Right lobe of liver (tissue), 6 donors: ENCODE data around the gene DEPDC7. TPM values are rescaled to one million over a fixed set of nuclear protein-coding genes. Genes with fewer than 3 reads are reported as not detected.
"Not testable (repeated sequence)": the region's sequence is repeated elsewhere in the genome, so short reads cannot be mapped to it uniquely, and the experiment has no call there.

ENCODE experiments used
- ATAC-seq, 4 donors: fragments of 200-7000 bp; cut with Tn5 transposase; one replicate each; pipeline ENCODE4 v1.9.1; 2020; ENCODE audit warnings: mild to moderate bottlenecking in 4 of 4, moderate library complexity in 4 of 4
- DNase-seq, 3 donors: peaks; one replicate each; pipeline ENCODE4 v3.0.0-alpha.2; 2020
- H3K27ac ChIP-seq, 3 donors: fragments of 200-600 bp; one replicate each; pipeline ENCODE4 v1.8.0; 2022
- H3K27me3 ChIP-seq, 2 donors: fragments of 200-600 bp; one replicate each; pipeline ENCODE4 v1.8.0; 2022
- H3K36me3 ChIP-seq, 4 donors: fragments of 200-600 bp; sonication (generic) in 1 of 4; one replicate each; pipeline versions ENCODE4 v1.5.1 to v1.8.0; 2017 to 2022; ENCODE audit warnings: control low read depth in 1 of 4
- H3K4me1 ChIP-seq, 4 donors: fragments of 200-600 bp; sonication (generic) in 1 of 4; one replicate each; pipeline versions ENCODE4 v1.5.1 to v1.8.0; 2017 to 2022; ENCODE audit warnings: control low read depth in 1 of 4
- H3K4me3 ChIP-seq, 3 donors: fragments of 200-600 bp; one replicate each; pipeline ENCODE4 v1.8.0; 2022
- H3K9me3 ChIP-seq, 4 donors: fragments of 200-600 bp; sonication (generic) in 1 of 4; one replicate each; pipeline versions ENCODE4 v1.5.1 to v1.8.0; 2017 to 2022; ENCODE audit warnings: control low read depth in 1 of 4
- CTCF ChIP-seq, 4 donors: fragments of 200-600 bp in 3 of 4; fragments of 450-650 bp in 1 of 4; IDR thresholded peaks; one replicate each; pipeline versions ENCODE4 v1.5.1 to v1.8.0; 2016 to 2022; ENCODE audit warnings: antibody characterized with exemption in 4 of 4, mild to moderate bottlenecking in 2 of 4
- POLR2A ChIP-seq: fragments of 450-650 bp; IDR thresholded peaks from one replicate; pipeline ENCODE4 v1.6.1; 2017; ENCODE audit warnings: antibody characterized with exemption, mild to moderate bottlenecking
- WGBS: methylation state at CpG from one replicate; pipeline ENCODE4 v1.1.6; 2018; ENCODE audit warnings: low coverage, low lambda C conversion rate; ENCODE audit not compliant: insufficient coverage; ENCODE audit errors: missing lambda C conversion rate; 5-methylcytosine and 5-hydroxymethylcytosine counted together
- intact Hi-C, 2 donors: fragments of 100-400 bp; cut with DNase I; formaldehyde crosslinking; loops; one replicate each; pipeline versions ENCODE4 v1.11.2 to v1.14.1; 2022
- total RNA-seq, 6 experiments: library from RNA; depleted of rRNA in 2 of 6; stranded (reverse); fragments of >200 nt in 2 of 6; fragmentation: NEBNext Ultra II Directional in 3 of 6; extraction: Animal tissue kit (Norgen Biotek cat#: 25700) in 3 of 6; gene quantifications; one replicate each; pipeline versions ENCODE4 v1.1.0 to v1.2.4, GENCODE V29; 2016 to 2023
- donor health status: DM: no; HTN: yes; CAD: no.
- donor health status: DM: no; HTN: no; CAD: no.
- donor health status: DM: no; HTN: no; CAD: no.
- donor health status: DM: no; HTN: yes; CAD: no.
- donor health status: DM: no; HTN: yes; CAD: no.

The DEPDC7 gene
- total RNA-seq, 6 experiments from 2014 or later: 18.4 to 39.3 (median 30.8) TPM

DNA sequence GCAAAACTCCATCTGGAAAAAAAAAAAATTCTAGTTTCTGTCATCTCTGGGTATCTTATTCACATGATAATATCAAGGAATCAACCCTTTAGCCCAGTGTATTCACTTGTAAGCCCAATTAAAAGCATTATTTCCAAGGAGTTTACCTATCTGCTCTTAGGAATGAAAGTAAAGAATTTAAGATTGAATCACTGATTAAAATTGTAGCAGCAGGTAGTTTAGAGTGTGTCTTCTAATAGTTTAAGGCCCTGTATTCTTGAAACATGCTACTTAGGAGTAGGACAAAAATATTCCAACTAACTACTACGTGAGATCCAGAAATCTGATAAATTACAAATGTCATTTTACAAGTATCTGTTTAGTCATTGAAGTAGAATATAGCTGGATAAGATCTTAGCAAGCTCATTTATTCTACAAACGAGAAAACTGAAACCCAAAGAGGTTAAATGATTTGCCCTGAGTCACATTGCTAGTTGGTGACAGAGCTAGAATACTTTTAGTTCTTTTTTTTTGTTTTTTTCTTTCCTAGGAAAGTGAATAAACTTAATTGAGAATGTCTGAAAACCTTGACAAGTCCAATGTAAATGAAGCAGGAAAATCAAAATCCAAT, 27.6 kb downstream of the DEPDC7 start:
- intact Hi-C loops: no loop called here
- DNase-seq: no peak
- no peak for ATAC-seq

GRCh38 chr11:33044285-33044756, 28.6 kb downstream of the DEPDC7 start:
- intact Hi-C loops: no loop called here
- H3K4me3 ChIP-seq: no peak overlapping the region
- WGBS: 88% methylated on average over 4 of the region's 4 CpGs
- peaks cover 0 to 7% (median 0%) of the 10 kb centered on the region in 4 donors for H3K4me1 ChIP-seq
- DNase-seq (no peak), ATAC-seq (no peak)
- TF ChIP-seq CTCF (IDR thresholded peaks at IDR 0.05): no peak
- no peak overlapping the region for H3K27ac ChIP-seq
- no peaks in the 10 kb centered on the region for H3K27me3 ChIP-seq
- peaks cover 0 to 2% (median 0%) of the 10 kb centered on the region in 4 donors for H3K36me3 ChIP-seq
- no peaks in the 10 kb centered on the region for H3K9me3 ChIP-seq

More for the DNA sequence above, 27.6 kb downstream of the DEPDC7 start:
- TF ChIP-seq CTCF (IDR thresholded peaks at IDR 0.05) (no peak), POLR2A (no peak)
- H3K27me3 ChIP-seq: no peaks in the 10 kb centered on the region
- H3K27ac ChIP-seq: no peak overlapping the region
- H3K36me3 ChIP-seq: peaks cover 0 to 2% (median 0%) of the 10 kb centered on the region in 4 donors
- no peak overlapping the region for H3K4me3 ChIP-seq
- H3K9me3 ChIP-seq: no peaks in the 10 kb centered on the region
- peaks cover 0 to 7% (median 0%) of the 10 kb centered on the region in 4 donors for H3K4me1 ChIP-seq
- WGBS: 73% methylated on average over 2 of the region's 2 CpGs

- H3K4me1 ChIP-seq: peaks cover 0 to 13% (median 3%) of the 10 kb centered on the region in 4 donors
- no peak for TF ChIP-seq CTCF (IDR thresholded peaks at IDR 0.05)
- no peak for TF ChIP-seq POLR2A
- no peak overlapping the region for H3K27ac ChIP-seq
- DNase-seq (no peak), ATAC-seq (no peak)
- no peaks in the 10 kb centered on the region for H3K9me3 ChIP-seq
- WGBS: 100% methylated on average over 5 of the region's 8 CpGs
- no peaks in the 10 kb centered on the region for H3K27me3 ChIP-seq
- peaks cover 0 to 2% (median 0%) of the 10 kb centered on the region in 4 donors for H3K36me3 ChIP-seq
- H3K4me3 ChIP-seq: no peak overlapping the region
- intact Hi-C loops: no loop called here
Observed at GRCh38 chr11:33045551-33046255, 30.0 kb downstream of the DEPDC7 start.

DNA sequence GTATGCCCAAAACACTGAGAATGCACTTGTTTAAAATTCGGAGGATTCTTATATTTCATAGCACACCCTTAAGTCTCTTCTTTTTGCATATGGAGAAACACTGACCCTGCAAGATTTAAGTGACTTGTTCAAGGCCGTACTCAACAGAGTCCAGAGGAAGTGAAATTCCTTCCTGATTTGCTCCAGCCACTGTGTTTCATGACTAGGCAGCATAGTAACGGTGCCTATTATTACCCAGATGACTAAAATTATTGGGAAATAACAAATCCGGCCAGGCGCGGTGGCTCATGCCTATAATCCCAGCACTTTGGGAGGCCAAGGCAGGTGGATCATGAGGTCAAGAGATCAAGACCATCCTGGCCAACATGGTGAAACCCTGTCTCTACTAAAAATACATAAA, 33.0 kb downstream of the DEPDC7 start:
- H3K27me3 ChIP-seq, intact Hi-C loops, DNase-seq, H3K27ac ChIP-seq, H3K36me3 ChIP-seq, H3K9me3 ChIP-seq, H3K4me3 ChIP-seq: not testable (repeated sequence)
- peaks cover 0 to 13% (median 3%) of the 10 kb centered on the region in 4 donors for H3K4me1 ChIP-seq
- ATAC-seq: peak; percentile 64 to 83 (median 80)
- 56% methylated on average over 5 of the region's 6 CpGs for WGBS

DNA sequence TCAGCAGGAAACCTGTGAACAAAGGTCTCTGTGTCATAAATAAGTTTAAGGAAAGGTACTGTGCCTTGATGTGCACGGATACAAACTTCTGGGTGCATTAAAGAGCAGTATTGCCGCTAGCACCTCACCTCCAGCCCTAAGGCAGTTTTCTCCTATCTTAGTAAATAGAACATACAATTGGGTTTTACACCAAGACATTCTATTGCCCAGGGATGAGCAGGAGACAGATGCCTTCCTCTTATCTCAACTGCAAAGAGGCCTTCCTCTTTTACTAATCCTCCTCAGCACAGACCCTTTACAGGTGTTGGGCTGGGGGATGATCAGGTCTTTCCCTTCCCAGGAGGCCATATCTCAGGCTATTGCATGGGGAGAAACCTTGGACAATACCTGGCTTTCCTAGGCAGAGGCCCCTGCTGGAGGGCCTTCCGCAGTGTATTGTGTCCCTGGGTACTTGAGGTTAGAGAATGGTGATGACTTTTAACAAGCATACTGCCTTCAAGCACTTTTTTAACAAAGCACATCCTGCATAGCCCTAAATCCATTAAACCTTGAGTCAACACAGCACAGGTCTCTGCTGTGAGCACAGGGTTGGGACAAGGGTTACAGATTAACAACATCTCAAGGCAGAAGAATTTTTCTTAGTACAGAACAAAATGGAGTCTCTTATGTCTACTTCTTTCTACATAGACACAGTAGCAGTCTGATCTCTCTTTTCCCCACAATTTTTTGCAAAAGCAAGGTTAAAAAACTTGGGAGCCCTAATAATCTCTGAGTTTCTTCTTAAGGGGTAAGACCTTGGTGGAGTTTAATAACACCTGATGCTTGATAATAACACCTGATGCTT, 34.1 kb downstream of the DEPDC7 start:
- 100% methylated on average over 3 of the region's 3 CpGs for WGBS
- DNase-seq, H3K9me3 ChIP-seq, H3K4me3 ChIP-seq, H3K27ac ChIP-seq, H3K36me3 ChIP-seq, H3K27me3 ChIP-seq, intact Hi-C loops: not testable (repeated sequence)
- ATAC-seq: peak in 1 of 4 donors; percentile 23
- H3K4me1 ChIP-seq: peaks cover 0 to 13% (median 3%) of the 10 kb centered on the region in 4 donors
